HUES48 (cell line): Measurements from ENCODE around the gene EXOC3.

Experiments used
- H3K27ac ChIP-seq: one replicate; pipeline ENCODE4 v1.7.0; 2013; ENCODE audit warnings: low read depth, low read length, inconsistent platforms
- H3K27me3 ChIP-seq: 2 replicates; pipeline ENCODE4 v1.6.1; 2013; ENCODE audit warnings: mild to moderate bottlenecking, low read length; ENCODE audit not compliant: control insufficient read depth, insufficient read depth
- H3K36me3 ChIP-seq: 2 replicates; pipeline ENCODE4 v1.6.1; 2013; ENCODE audit warnings: low read length; ENCODE audit not compliant: control insufficient read depth, insufficient read depth
- H3K4me1 ChIP-seq: 2 replicates; pipeline ENCODE4 v1.6.1; 2013; ENCODE audit warnings: mild to moderate bottlenecking, low read length; ENCODE audit not compliant: control insufficient read depth, insufficient read depth
- H3K4me3 ChIP-seq: 2 replicates; pipeline ENCODE4 v1.5.1; 2013; ENCODE audit warnings: mild to moderate bottlenecking, low read depth, low read length
- H3K9ac ChIP-seq: 2 replicates; pipeline ENCODE4 v1.6.1; 2013; ENCODE audit warnings: mild to moderate bottlenecking, low read depth, low read length, moderate library complexity
- H3K9me3 ChIP-seq: 2 replicates; pipeline ENCODE4 v1.6.1; 2013; ENCODE audit warnings: low read length; ENCODE audit not compliant: control insufficient read depth, insufficient read depth

Gene EXOC3

DNA sequence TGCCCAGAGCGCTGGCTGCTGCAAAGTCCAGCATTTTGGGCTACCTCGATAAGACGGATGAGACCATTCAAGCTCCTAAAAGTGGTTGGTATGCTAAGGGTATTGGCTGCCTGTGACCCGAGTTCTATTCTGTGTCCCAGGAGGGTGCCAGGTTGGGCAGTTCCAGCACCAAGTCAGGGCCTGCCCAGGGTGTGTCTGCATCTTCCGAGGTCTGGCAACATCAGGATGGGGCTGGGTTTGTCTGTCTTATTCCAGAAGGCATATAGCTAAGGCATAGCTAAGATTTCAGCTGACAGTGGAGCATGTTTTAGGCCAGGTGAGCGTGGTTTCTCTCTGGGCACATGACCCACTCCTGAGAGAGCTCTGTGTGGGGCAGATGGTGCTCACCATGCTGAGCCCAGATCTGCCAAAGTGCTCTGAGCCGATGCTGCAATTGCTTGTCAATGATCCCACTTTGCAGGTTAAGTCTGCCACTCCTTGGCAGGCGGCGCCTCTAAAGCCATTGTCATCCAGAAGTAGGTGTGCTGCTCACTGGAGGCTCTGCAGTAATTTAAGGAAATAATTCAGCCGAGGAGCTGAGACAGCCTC lies 73.5 kb downstream of the EXOC3 start:
- Histone ChIP-seq H3K27ac (no peak overlapping the region), H3K27me3 (peaks cover 6% of the 10 kb centered on the region; the same call in 1 of the 2 replicates), H3K4me1 (peaks cover 3% of the 10 kb centered on the region; the same call in 1 of the 2 replicates)

More for the DNA sequence above, 73.5 kb downstream of the EXOC3 start:
- Histone ChIP-seq H3K9ac (no peak overlapping the region), H3K4me3 (no peak overlapping the region), H3K36me3 (no peaks in the 10 kb centered on the region), H3K9me3 (no peaks in the 10 kb centered on the region)
